Trophoblast cell (in vitro differentiated cells and primary cell): ENCODE measurements around the gene GPLD1.

Experiments
- DNase-seq, 2 donors: peaks; one replicate each; pipeline ENCODE4 v3.0.0-alpha.2; 2016
- H2AFZ ChIP-seq: 2 replicates; pipeline ENCODE4 v1.6.1; 2013; ENCODE audit warnings: low read length, moderate library complexity, mild to moderate bottlenecking; ENCODE audit not compliant: insufficient read depth, poor library complexity
- H2AK5ac ChIP-seq: 2 replicates; pipeline ENCODE4 v1.6.1; 2013; ENCODE audit warnings: mild to moderate bottlenecking, low read length
- H2BK120ac ChIP-seq: 2 replicates; pipeline ENCODE4 v1.6.1; 2013; ENCODE audit warnings: low read length, mild to moderate bottlenecking, moderate library complexity; ENCODE audit not compliant: insufficient read depth, poor library complexity
- H2BK12ac ChIP-seq: 2 replicates; pipeline ENCODE4 v1.6.1; 2013; ENCODE audit warnings: mild to moderate bottlenecking, low read length, moderate library complexity
- H2BK5ac ChIP-seq: 2 replicates; pipeline ENCODE4 v1.6.1; 2013; ENCODE audit warnings: low read length, low read depth, moderate library complexity, mild to moderate bottlenecking; ENCODE audit not compliant: poor library complexity
- H3K14ac ChIP-seq: 2 replicates; pipeline ENCODE4 v1.6.1; 2013; ENCODE audit warnings: mild to moderate bottlenecking, low read length
- H3K18ac ChIP-seq: 2 replicates; pipeline ENCODE4 v1.6.1; 2013; ENCODE audit warnings: mild to moderate bottlenecking, low read length
- H3K23ac ChIP-seq: 2 replicates; pipeline ENCODE4 v1.6.1; 2013; ENCODE audit warnings: low read length
- H3K27ac ChIP-seq: 2 replicates; pipeline ENCODE4 v1.5.1; 2013; ENCODE audit warnings: low read depth, mild to moderate bottlenecking, inconsistent platforms, low read length, moderate library complexity
- H3K27me3 ChIP-seq: 2 replicates; pipeline ENCODE4 v1.6.1; 2013; ENCODE audit warnings: inconsistent platforms, mild to moderate bottlenecking, low read length, moderate library complexity; ENCODE audit not compliant: insufficient read depth
- H3K36me3 ChIP-seq, 2 experiments: 1 replicate in 1 of 2; 2 replicates in 1 of 2; pipeline ENCODE4 v1.6.1; 2013; ENCODE audit warnings: low read length in 2 of 2, mild to moderate bottlenecking in 2 of 2, moderate library complexity in 1 of 2; ENCODE audit not compliant: insufficient read depth in 2 of 2, control insufficient read depth in 1 of 2
- H3K4ac ChIP-seq: 2 replicates; pipeline ENCODE4 v1.6.1; 2013; ENCODE audit warnings: low read depth, mild to moderate bottlenecking, low read length, moderate library complexity
- H3K4me1 ChIP-seq, 2 experiments: 1 replicate in 1 of 2; 2 replicates in 1 of 2; pipeline ENCODE4 v1.6.1; 2013; ENCODE audit warnings: low read length in 2 of 2, mild to moderate bottlenecking in 2 of 2, moderate library complexity in 1 of 2; ENCODE audit not compliant: insufficient read depth in 2 of 2, control insufficient read depth in 1 of 2
- H3K4me2 ChIP-seq: 2 replicates; pipeline ENCODE4 v1.6.1; 2013; ENCODE audit warnings: inconsistent platforms, mild to moderate bottlenecking, low read length, moderate library complexity
- H3K4me3 ChIP-seq: 2 replicates; pipeline ENCODE4 v1.5.1; 2013; ENCODE audit warnings: mild to moderate bottlenecking, low read depth, low read length, inconsistent platforms
- H3K79me1 ChIP-seq: one replicate; pipeline ENCODE4 v1.6.1; 2013; ENCODE audit warnings: low read length
- H3K79me2 ChIP-seq: 2 replicates; pipeline ENCODE4 v1.6.1; 2013; ENCODE audit warnings: low read length, mild to moderate bottlenecking; ENCODE audit not compliant: control insufficient read depth, insufficient read depth, poor library complexity
- H3K9ac ChIP-seq: 2 replicates; pipeline ENCODE4 v1.6.1; 2013; ENCODE audit warnings: mild to moderate bottlenecking, low read length
- H3K9me3 ChIP-seq: 2 replicates; pipeline ENCODE4 v1.6.1; 2013; ENCODE audit warnings: low read depth, mild to moderate bottlenecking, control low read depth, inconsistent platforms, low read length; ENCODE audit not compliant: insufficient read depth
- H4K12ac ChIP-seq: 2 replicates; pipeline ENCODE4 v1.6.1; 2013; ENCODE audit warnings: low read depth, mild to moderate bottlenecking, low read length, moderate library complexity
- H4K8ac ChIP-seq: 2 replicates; pipeline ENCODE4 v1.6.1; 2013; ENCODE audit warnings: low read depth, mild to moderate bottlenecking, low read length, moderate library complexity
- H4K91ac ChIP-seq: one replicate; pipeline ENCODE4 v1.6.1; 2013; ENCODE audit warnings: low read depth, mild to moderate bottlenecking, low read length, moderate library complexity
- WGBS: extraction: QIAGEN DNeasy Blood & Tissue Kit; methylation state at CpG from one replicate; pipeline ENCODE4 v1.1.7; 2013; ENCODE audit warnings: missing lambda C conversion rate; ENCODE audit not compliant: insufficient read length, insufficient coverage; ENCODE audit errors: extremely low coverage; 5-methylcytosine and 5-hydroxymethylcytosine counted together

The GPLD1 gene

GRCh38 chr6:24448396-24448795 is 41.0 kb downstream of the GPLD1 start:
- Histone ChIP-seq H2BK5ac (no peak overlapping the region), H3K18ac (no peak overlapping the region), H3K36me3 (no peaks in the 10 kb centered on the region), H2BK12ac (no peak overlapping the region), H4K91ac (no peak overlapping the region), H3K4me2 (no peak overlapping the region), H3K79me1 (no peaks in the 10 kb centered on the region), H2AFZ (no peak overlapping the region), H4K12ac (no peak overlapping the region), H3K4me1 (peaks cover 2% of the 10 kb centered on the region in 2 experiments), H3K79me2 (no peaks in the 10 kb centered on the region), H3K23ac (no peak overlapping the region), H3K4ac (no peak overlapping the region), H2BK120ac (no peak overlapping the region), H3K27me3 (no peaks in the 10 kb centered on the region), H3K9ac (no peak overlapping the region), H3K4me3 (no peak overlapping the region), H4K8ac (no peak overlapping the region), H3K9me3 (no peaks in the 10 kb centered on the region), H3K14ac (no peak overlapping the region), H3K27ac (no peak overlapping the region), H2AK5ac (no peak overlapping the region)
- DNase-seq = no peak
- WGBS = no CpG with 5 or more reads among the region's 4 CpGs

- Histone ChIP-seq H2BK5ac (no peak overlapping the region), H4K8ac (no peak overlapping the region), H3K36me3 (no peaks in the 10 kb centered on the region), H3K79me2 (no peaks in the 10 kb centered on the region), H2BK12ac (no peak overlapping the region), H3K23ac (no peak overlapping the region), H3K9me3 (no peaks in the 10 kb centered on the region), H3K4ac (no peak overlapping the region), H3K27ac (no peak overlapping the region), H2BK120ac (no peak overlapping the region), H3K4me1 (peaks cover 0 to 2% of the 10 kb centered on the region in 2 experiments), H2AK5ac (no peak overlapping the region), H3K27me3 (no peaks in the 10 kb centered on the region), H3K14ac (no peak overlapping the region), H3K18ac (no peak overlapping the region), H4K12ac (no peak overlapping the region), H2AFZ (no peak overlapping the region), H3K4me2 (no peak overlapping the region), H3K9ac (no peak overlapping the region), H3K79me1 (no peaks in the 10 kb centered on the region), H3K4me3 (no peak overlapping the region), H4K91ac (no peak overlapping the region)
- no CpG with 5 or more reads among the region's 7 CpGs for WGBS
- DNase-seq = no peak
Observed at GRCh38 chr6:24446670-24447069, 42.7 kb downstream of the GPLD1 start.

DNA sequence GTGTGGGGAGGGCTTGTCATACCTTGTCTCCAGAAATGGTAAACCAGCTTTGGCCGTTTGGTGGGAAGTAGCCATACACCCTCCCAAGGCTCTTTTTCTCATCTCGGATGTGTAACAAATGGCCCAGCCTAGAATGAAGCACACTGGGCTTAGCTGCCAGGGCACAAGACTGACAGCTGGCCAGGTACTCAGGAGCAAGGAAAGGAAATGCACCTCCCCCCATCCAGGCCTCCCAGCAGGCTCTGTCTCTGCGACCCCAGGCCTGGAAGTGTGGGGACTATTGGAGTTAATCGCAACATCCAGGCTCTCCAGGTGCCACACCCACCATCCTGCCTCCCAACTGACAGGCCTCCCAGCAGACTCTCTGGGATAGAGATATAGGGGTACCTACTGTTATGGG is 43.7 kb downstream of the GPLD1 start:
- H2AFZ ChIP-seq = no peak overlapping the region
- no peak overlapping the region for H3K9ac ChIP-seq
- H3K18ac ChIP-seq = no peak overlapping the region
- H3K4ac ChIP-seq = no peak overlapping the region
- H3K79me1 ChIP-seq = no peaks in the 10 kb centered on the region
- H3K4me1 ChIP-seq = peaks cover 0 to 2% of the 10 kb centered on the region in 2 experiments
- no peak for DNase-seq
- H3K27me3 ChIP-seq = no peaks in the 10 kb centered on the region
- no peak overlapping the region for H3K4me2 ChIP-seq
- no peak overlapping the region for H3K23ac ChIP-seq
- H4K8ac ChIP-seq = no peak overlapping the region
- no peak overlapping the region for H4K12ac ChIP-seq
- no CpG with 5 or more reads among the region's 4 CpGs for WGBS
- no peaks in the 10 kb centered on the region for H3K79me2 ChIP-seq
- no peaks in the 10 kb centered on the region for H3K9me3 ChIP-seq
- no peak overlapping the region for H2BK5ac ChIP-seq
- H3K14ac ChIP-seq = no peak overlapping the region
- no peak overlapping the region for H2AK5ac ChIP-seq
- no peak overlapping the region for H4K91ac ChIP-seq
- H2BK120ac ChIP-seq = no peak overlapping the region
- no peak overlapping the region for H2BK12ac ChIP-seq
- H3K4me3 ChIP-seq = no peak overlapping the region
- no peak overlapping the region for H3K27ac ChIP-seq
- no peaks in the 10 kb centered on the region for H3K36me3 ChIP-seq

DNA sequence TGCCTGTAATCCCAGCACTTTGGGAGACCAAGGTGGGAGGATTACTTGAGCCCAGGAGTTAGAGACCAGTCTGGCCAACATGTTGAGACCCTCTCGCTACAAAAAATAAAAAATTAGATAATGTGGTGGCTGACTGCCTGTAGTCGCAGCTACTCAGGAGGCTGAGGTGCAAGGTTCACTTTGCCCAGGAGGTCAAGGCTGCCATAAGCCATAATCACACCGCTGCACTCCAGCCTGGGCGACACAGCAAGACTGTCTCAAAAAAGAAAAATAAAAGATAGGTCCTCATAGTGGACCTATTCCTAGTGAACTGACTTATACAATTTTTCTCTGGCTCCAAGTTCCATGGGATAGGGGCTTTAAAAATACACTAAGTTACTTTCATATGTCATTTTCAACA is 44.8 kb downstream of the GPLD1 start:
- H3K27me3 ChIP-seq = no peaks in the 10 kb centered on the region
- H3K27ac ChIP-seq = no peak overlapping the region
- no peak overlapping the region for H3K23ac ChIP-seq
- no CpG with 5 or more reads among the region's 4 CpGs for WGBS
- H3K36me3 ChIP-seq = no peaks in the 10 kb centered on the region
- no peak overlapping the region for H3K4ac ChIP-seq
- H2BK5ac ChIP-seq = no peak overlapping the region
- H3K4me1 ChIP-seq = peaks cover 0 to 2% of the 10 kb centered on the region in 2 experiments
- H4K12ac ChIP-seq = no peak overlapping the region
- no peaks in the 10 kb centered on the region for H3K9me3 ChIP-seq
- no peak overlapping the region for H3K4me3 ChIP-seq
- H3K4me2 ChIP-seq = no peak overlapping the region
- H3K14ac ChIP-seq = no peak overlapping the region
- H2AK5ac ChIP-seq = no peak overlapping the region
- H2BK12ac ChIP-seq = no peak overlapping the region
- no peak overlapping the region for H2AFZ ChIP-seq
- no peak for DNase-seq
- no peak overlapping the region for H3K18ac ChIP-seq
- no peaks in the 10 kb centered on the region for H3K79me1 ChIP-seq
- H3K79me2 ChIP-seq = no peaks in the 10 kb centered on the region
- H3K9ac ChIP-seq = no peak overlapping the region
- H4K91ac ChIP-seq = no peak overlapping the region
- H2BK120ac ChIP-seq = no peak overlapping the region
- no peak overlapping the region for H4K8ac ChIP-seq
